Measurements from ENCODE around the gene FAM236C.
"Not testable (repeated sequence)": the region's sequence is repeated elsewhere in the genome, so short reads cannot be mapped to it uniquely, and the experiment has no call there.

DNA sequence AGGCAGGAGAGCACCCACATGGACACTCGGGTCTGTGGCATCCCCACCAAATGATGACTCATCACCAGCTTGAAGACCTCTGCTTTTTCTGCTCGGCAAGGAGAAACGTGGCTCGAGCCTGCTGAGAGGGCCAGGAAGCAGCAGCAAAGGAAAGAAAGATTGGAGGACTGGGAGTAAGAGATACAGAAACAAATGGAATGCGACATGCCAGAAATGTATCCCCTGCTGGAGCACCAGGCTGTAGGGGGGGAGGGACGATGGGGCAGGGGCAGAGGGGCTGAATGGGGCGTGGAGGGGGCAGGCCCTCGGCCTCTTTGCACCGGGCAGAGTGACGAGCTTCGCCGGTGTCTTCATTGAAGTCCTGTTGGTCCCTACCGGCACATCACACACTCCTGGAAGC, at the start of gene FAM236C:
- TF ChIP-seq, protein P1, sequence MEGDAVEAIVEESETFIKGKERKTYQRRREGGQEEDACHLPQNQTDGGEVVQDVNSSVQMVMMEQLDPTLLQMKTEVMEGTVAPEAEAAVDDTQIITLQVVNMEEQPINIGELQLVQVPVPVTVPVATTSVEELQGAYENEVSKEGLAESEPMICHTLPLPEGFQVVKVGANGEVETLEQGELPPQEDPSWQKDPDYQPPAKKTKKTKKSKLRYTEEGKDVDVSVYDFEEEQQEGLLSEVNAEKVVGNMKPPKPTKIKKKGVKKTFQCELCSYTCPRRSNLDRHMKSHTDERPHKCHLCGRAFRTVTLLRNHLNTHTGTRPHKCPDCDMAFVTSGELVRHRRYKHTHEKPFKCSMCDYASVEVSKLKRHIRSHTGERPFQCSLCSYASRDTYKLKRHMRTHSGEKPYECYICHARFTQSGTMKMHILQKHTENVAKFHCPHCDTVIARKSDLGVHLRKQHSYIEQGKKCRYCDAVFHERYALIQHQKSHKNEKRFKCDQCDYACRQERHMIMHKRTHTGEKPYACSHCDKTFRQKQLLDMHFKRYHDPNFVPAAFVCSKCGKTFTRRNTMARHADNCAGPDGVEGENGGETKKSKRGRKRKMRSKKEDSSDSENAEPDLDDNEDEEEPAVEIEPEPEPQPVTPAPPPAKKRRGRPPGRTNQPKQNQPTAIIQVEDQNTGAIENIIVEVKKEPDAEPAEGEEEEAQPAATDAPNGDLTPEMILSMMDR (IDR thresholded peaks at IDR 0.05; ENCODE audit: insufficient read depth, low read length, poor library complexity, severe bottlenecking) = not testable (repeated sequence)
- not testable (repeated sequence) for TF ChIP-seq EZH2phosphoT487 (conservative IDR thresholded peaks at IDR 0.05; ENCODE audit: low read length)

Data from SU-DHL-6 (cell line).